Measurements from ENCODE around the gene PIEZO2.

PIEZO2 gene

GRCh38 chr18:10907749-10908148 lies 241.6 kb downstream of the PIEZO2 start:
- no peak overlapping the region for H3K27ac Mint-ChIP-seq
- H3K9me3 Mint-ChIP-seq, result no peaks in the 10 kb centered on the region
- peaks cover 10% of the 10 kb centered on the region for H3K4me1 Mint-ChIP-seq
- H3K27me3 Mint-ChIP-seq (ENCODE audit: low read depth), result peaks cover 4% of the 10 kb centered on the region
- no peaks in the 10 kb centered on the region for H3K36me3 Mint-ChIP-seq (ENCODE audit: low read depth)
- H3K4me3 Mint-ChIP-seq, result no peak overlapping the region
- no peak for TF ChIP-seq CTCF (IDR thresholded peaks at IDR 0.05; ENCODE audit: unreplicated experiment in 3 of 3)

GRCh38 chr18:10901329-10901728 lies 248.0 kb downstream of the PIEZO2 start:
- no peak overlapping the region for H3K4me3 Mint-ChIP-seq
- H3K27ac Mint-ChIP-seq, result no peak overlapping the region
- H3K27me3 Mint-ChIP-seq (ENCODE audit: low read depth), result peaks cover 18% of the 10 kb centered on the region
- H3K36me3 Mint-ChIP-seq (ENCODE audit: low read depth), result no peaks in the 10 kb centered on the region
- TF ChIP-seq CTCF (IDR thresholded peaks at IDR 0.05; ENCODE audit: unreplicated experiment in 3 of 3), result no peak
- no peaks in the 10 kb centered on the region for H3K9me3 Mint-ChIP-seq
- peaks cover 8% of the 10 kb centered on the region for H3K4me1 Mint-ChIP-seq

GRCh38 chr18:10900435-10900834 lies 248.9 kb downstream of the PIEZO2 start:
- Mint-ChIP-seq H3K27me3 (ENCODE audit: low read depth) (peaks cover 14% of the 10 kb centered on the region), H3K36me3 (ENCODE audit: low read depth) (no peaks in the 10 kb centered on the region), H3K4me3 (no peak overlapping the region), H3K9me3 (no peaks in the 10 kb centered on the region), H3K27ac (no peak overlapping the region), H3K4me1 (peaks cover under 1% of the 10 kb centered on the region)
- TF ChIP-seq CTCF (IDR thresholded peaks at IDR 0.05; ENCODE audit: unreplicated experiment in 3 of 3), result no peak

GRCh38 chr18:10899481-10899880 lies 249.9 kb downstream of the PIEZO2 start:
- H3K36me3 Mint-ChIP-seq (ENCODE audit: low read depth), result no peaks in the 10 kb centered on the region
- peaks cover 19% of the 10 kb centered on the region for H3K27me3 Mint-ChIP-seq (ENCODE audit: low read depth)
- no peak overlapping the region for H3K27ac Mint-ChIP-seq
- peaks cover 4% of the 10 kb centered on the region for H3K4me1 Mint-ChIP-seq
- no peak overlapping the region for H3K4me3 Mint-ChIP-seq
- no peaks in the 10 kb centered on the region for H3K9me3 Mint-ChIP-seq
- TF ChIP-seq CTCF (IDR thresholded peaks at IDR 0.05; ENCODE audit: unreplicated experiment in 3 of 3), result no peak

GRCh38 chr18:10898417-10898974 lies 250.9 kb downstream of the PIEZO2 start:
- H3K4me1 Mint-ChIP-seq, result peaks cover 7% of the 10 kb centered on the region
- no peak for TF ChIP-seq CTCF (IDR thresholded peaks at IDR 0.05; ENCODE audit: unreplicated experiment in 3 of 3)
- H3K9me3 Mint-ChIP-seq, result no peaks in the 10 kb centered on the region
- H3K36me3 Mint-ChIP-seq (ENCODE audit: low read depth), result no peaks in the 10 kb centered on the region
- no peak overlapping the region for H3K4me3 Mint-ChIP-seq
- peaks cover 25% of the 10 kb centered on the region for H3K27me3 Mint-ChIP-seq (ENCODE audit: low read depth)
- peak overlapping the region in 1 of 3 experiments; percentile 19 for H3K27ac Mint-ChIP-seq

GRCh38 chr18:10896851-10897250 lies 252.5 kb downstream of the PIEZO2 start:
- Mint-ChIP-seq H3K27ac (no peak overlapping the region), H3K4me3 (no peak overlapping the region), H3K9me3 (no peaks in the 10 kb centered on the region), H3K4me1 (peaks cover 22% of the 10 kb centered on the region), H3K36me3 (ENCODE audit: low read depth) (no peaks in the 10 kb centered on the region), H3K27me3 (ENCODE audit: low read depth) (peaks cover 24% of the 10 kb centered on the region)
- TF ChIP-seq CTCF (IDR thresholded peaks at IDR 0.05; ENCODE audit: unreplicated experiment in 3 of 3), result no peak

Data from nephron (organoid).